Keratinocyte (primary cell): ENCODE results near the gene CD81. TPM values are rescaled to one million over a fixed set of nuclear protein-coding genes. Genes with fewer than 3 reads are reported as not detected.

Source experiments
- DNase-seq: peaks from one replicate; pipeline ENCODE4 v3.0.0-alpha.2; 2011; ENCODE audit warnings: low read depth, missing footprints, low spot score
- FAIRE-seq: peaks from 2 replicates; lab custom pipeline; 2011; peaks lifted over from hg19 to GRCh38; lab: Jason Lieb, UNC
- H2AFZ ChIP-seq: 2 replicates; pipeline ENCODE4 v1.6.0; 2012; ENCODE audit warnings: low read length, control low read depth, inconsistent platforms; ENCODE audit not compliant: control insufficient read depth
- H3K27ac ChIP-seq: 2 replicates; pipeline ENCODE4 v1.5.1; 2011; ENCODE audit warnings: low read length; ENCODE audit not compliant: control insufficient read depth, insufficient read depth
- H3K27me3 ChIP-seq: 3 replicates; pipeline ENCODE4 v1.6.0; 2011; ENCODE audit warnings: low read length; ENCODE audit not compliant: control insufficient read depth, insufficient read depth; ENCODE audit errors: extremely low read depth
- H3K36me3 ChIP-seq, 2 experiments: 2 replicates in 1 of 2; 3 replicates in 1 of 2; pipeline ENCODE4 v1.5.1; 2011; ENCODE audit warnings: low read length in 2 of 2, mild to moderate bottlenecking in 1 of 2; ENCODE audit not compliant: control insufficient read depth in 2 of 2, insufficient read depth in 2 of 2; ENCODE audit errors: extremely low read depth in 1 of 2
- H3K4me1 ChIP-seq: 3 replicates; pipeline ENCODE4 v1.5.1; 2011; ENCODE audit warnings: low read length; ENCODE audit not compliant: control insufficient read depth, insufficient read depth; ENCODE audit errors: extremely low read depth
- H3K4me2 ChIP-seq: 3 replicates; pipeline ENCODE4 v1.6.0; 2011; ENCODE audit warnings: low read depth, low read length; ENCODE audit not compliant: control insufficient read depth, insufficient read depth; ENCODE audit errors: extremely low read depth
- H3K4me3 ChIP-seq, 3 experiments: fragments of 200-600 bp in 1 of 3; sonication (generic) in 1 of 3; 2 replicates in 2 of 3; 3 replicates in 1 of 3; pipeline ENCODE4 v1.5.1; 2011 to 2016; ENCODE audit warnings: low read length in 3 of 3, mild to moderate bottlenecking in 3 of 3, control low read depth in 2 of 3, inconsistent platforms in 1 of 3, low read depth in 1 of 3, mixed read lengths in 1 of 3, mixed run types in 1 of 3, moderate library complexity in 1 of 3; ENCODE audit not compliant: control insufficient read depth in 2 of 3, insufficient read depth in 2 of 3; ENCODE audit errors: extremely low read depth in 1 of 3
- H3K79me2 ChIP-seq: 2 replicates; pipeline ENCODE4 v1.6.0; 2012; ENCODE audit warnings: low read length; ENCODE audit not compliant: control insufficient read depth, insufficient read depth
- H3K9ac ChIP-seq: 3 replicates; pipeline ENCODE4 v1.6.0; 2011; ENCODE audit warnings: low read length; ENCODE audit not compliant: control insufficient read depth, insufficient read depth; ENCODE audit errors: extremely low read depth
- H3K9me1 ChIP-seq: 3 replicates; pipeline ENCODE4 v1.6.0; 2011; ENCODE audit warnings: low read length; ENCODE audit not compliant: control insufficient read depth, insufficient read depth; ENCODE audit errors: extremely low read depth
- H3K9me3 ChIP-seq: 2 replicates; pipeline ENCODE4 v1.5.1; 2012; ENCODE audit warnings: low read depth, low read length; ENCODE audit not compliant: control insufficient read depth
- H4K20me1 ChIP-seq: 3 replicates; pipeline ENCODE4 v1.6.0; 2011; ENCODE audit warnings: low read length; ENCODE audit not compliant: control insufficient read depth, insufficient read depth; ENCODE audit errors: extremely low read depth
- CTCF ChIP-seq, 3 experiments: IDR thresholded peaks in 1 of 3; conservative IDR thresholded peaks in 1 of 3; optimal IDR thresholded peaks in 1 of 3; 2 replicates in 2 of 3; 3 replicates in 1 of 3; pipeline versions ENCODE3 to v1.5.1; 2011; ENCODE audit warnings: low read length in 3 of 3, mild to moderate bottlenecking in 3 of 3, moderate library complexity in 2 of 3, control low read depth in 1 of 3, inconsistent platforms in 1 of 3; ENCODE audit not compliant: insufficient read depth in 2 of 3; ENCODE audit errors: extremely low read depth in 1 of 3
- EZH2 ChIP-seq: IDR thresholded peaks from one replicate; pipeline ENCODE4 v1.6.1; 2012; ENCODE audit warnings: inconsistent platforms, mild to moderate bottlenecking, low read length, moderate library complexity
- dilution Hi-C: fragments of 300-500 bp; cut with MboI; formaldehyde crosslinking; loops from one replicate; pipeline ENCODE4 v1.7.0; 2020; ENCODE audit warnings: low sequenced_read_pairs; ENCODE audit not compliant: extremely low pct_ligation_motif_present
- polyA plus RNA-seq, 5 experiments: library from polyadenylated mRNA; depleted of rRNA in 3 of 5; stranded (reverse) in 3 of 5; stranded (forward) in 1 of 5; unstranded in 1 of 5; fragments of >200 nt; gene quantifications; 1 replicate in 1 of 5; 2 replicates in 3 of 5; 3 replicates in 1 of 5; pipeline versions ENCODE4 v1.2.1 to v1.2.3, GENCODE V29; 2011 to 2012; ENCODE audit warnings: missing spikeins in 2 of 5, low read depth in 1 of 5, low replicate concordance in 1 of 5

Gene CD81
- polyA plus RNA-seq, 1 donor (not counting 4 experiments of a cell fraction or from before 2014, with no cell fraction given): 194 TPM

DNA sequence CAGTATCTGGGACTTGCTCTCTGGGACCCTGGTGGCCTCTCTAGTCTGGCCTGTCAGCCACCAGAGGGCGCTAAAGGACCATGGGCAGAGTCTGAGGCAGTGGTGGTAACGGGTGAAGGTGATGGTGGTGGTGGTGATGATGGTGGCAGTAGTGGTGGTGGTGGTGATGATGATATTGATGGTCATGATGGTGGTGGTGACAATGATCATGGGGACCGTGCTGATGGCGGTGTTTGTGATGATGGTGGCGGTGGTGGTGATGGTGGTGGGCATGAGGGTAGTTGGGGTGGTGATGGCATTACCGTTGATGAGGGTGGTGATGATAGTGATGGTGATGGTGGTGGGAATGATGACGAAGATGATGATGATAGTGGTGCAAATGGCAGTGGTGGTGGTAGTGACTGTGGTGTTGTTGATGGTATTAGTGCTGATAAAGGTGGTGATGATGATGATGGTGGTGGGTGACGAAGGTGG is 51.2 kb downstream of the CD81 start:
- DNase-seq: no peak
- no peak overlapping the region for H2AFZ ChIP-seq
- H3K4me2 ChIP-seq: no peak overlapping the region
- H4K20me1 ChIP-seq: no peaks in the 10 kb centered on the region
- no peak overlapping the region for H3K27ac ChIP-seq
- no peak overlapping the region for H3K4me3 ChIP-seq
- no peaks in the 10 kb centered on the region for H3K36me3 ChIP-seq
- no peaks in the 10 kb centered on the region for H3K4me1 ChIP-seq
- dilution Hi-C loops: no loop called here
- H3K79me2 ChIP-seq: no peaks in the 10 kb centered on the region
- no peak overlapping the region for H3K9ac ChIP-seq
- TF ChIP-seq EZH2 (no peak), CTCF (optimal IDR thresholded peaks at IDR 0.05 in 1 of 3, IDR thresholded peaks at IDR 0.05 in 1 of 3, conservative IDR thresholded peaks at IDR 0.05 in 1 of 3; ENCODE audit: extremely low read depth in 1 of 3, insufficient read depth in 2 of 3, low read length in 3 of 3) (peak; percentile 93 to 96 (median 94))
- FAIRE-seq: no peak
- H3K9me3 ChIP-seq: no peaks in the 10 kb centered on the region
- H3K9me1 ChIP-seq: no peaks in the 10 kb centered on the region
- H3K27me3 ChIP-seq: peaks cover 3% of the 10 kb centered on the region

GRCh38 chr11:2431395-2431794 is 54.3 kb downstream of the CD81 start:
- peaks cover 3% of the 10 kb centered on the region for H3K27me3 ChIP-seq
- H3K79me2 ChIP-seq: no peaks in the 10 kb centered on the region
- H3K4me2 ChIP-seq: no peak overlapping the region
- no peaks in the 10 kb centered on the region for H4K20me1 ChIP-seq
- no peak overlapping the region for H3K9ac ChIP-seq
- H3K4me1 ChIP-seq: no peaks in the 10 kb centered on the region
- no peak for FAIRE-seq
- no peak for DNase-seq
- H3K4me3 ChIP-seq: no peak overlapping the region
- no peak overlapping the region for H3K27ac ChIP-seq
- no peaks in the 10 kb centered on the region for H3K36me3 ChIP-seq
- H3K9me3 ChIP-seq: no peaks in the 10 kb centered on the region
- no peaks in the 10 kb centered on the region for H3K9me1 ChIP-seq
- TF ChIP-seq CTCF (optimal IDR thresholded peaks at IDR 0.05 in 1 of 3, IDR thresholded peaks at IDR 0.05 in 1 of 3, conservative IDR thresholded peaks at IDR 0.05 in 1 of 3; ENCODE audit: extremely low read depth in 1 of 3, insufficient read depth in 2 of 3, low read length in 3 of 3): no peak
- no peak for TF ChIP-seq EZH2
- dilution Hi-C loops: no loop called here
- no peak overlapping the region for H2AFZ ChIP-seq
